Esophagus muscularis mucosa (tissue), 3 donors: Measurements from ENCODE around the gene E2F7.

Source experiments
- CTCF ChIP-seq, 3 experiments: fragments of 200-600 bp in 2 of 3; fragments of 450-650 bp in 1 of 3; sonication (generic) in 2 of 3; IDR thresholded peaks; one replicate each; pipeline ENCODE4 v1.5.1; 2017 to 2019; ENCODE audit warnings: antibody characterized with exemption in 3 of 3, mild to moderate bottlenecking in 2 of 3, moderate library complexity in 1 of 3
- POLR2A ChIP-seq: fragments of 450-650 bp; IDR thresholded peaks from one replicate; pipeline ENCODE4 v1.6.1; 2017; ENCODE audit warnings: antibody characterized with exemption, moderate library complexity, mild to moderate bottlenecking, low read depth

- TF ChIP-seq CTCF (IDR thresholded peaks at IDR 0.05) (no peak), POLR2A (no peak)
Measured at GRCh38 chr12:77076886-77077285, 11.5 kb upstream of the E2F7 start.
